NCI-H69 (cell line): Measurements from ENCODE around the gene OPRL1.

Experiments
- DNase-seq: peaks from one replicate; lab custom pipeline; 2025; lab: John Stamatoyannopoulos, UW

Gene OPRL1

GRCh38 chr20:64144144-64144912 is 64.4 kb downstream of the OPRL1 start:
- DNase-seq = no peak

DNA sequence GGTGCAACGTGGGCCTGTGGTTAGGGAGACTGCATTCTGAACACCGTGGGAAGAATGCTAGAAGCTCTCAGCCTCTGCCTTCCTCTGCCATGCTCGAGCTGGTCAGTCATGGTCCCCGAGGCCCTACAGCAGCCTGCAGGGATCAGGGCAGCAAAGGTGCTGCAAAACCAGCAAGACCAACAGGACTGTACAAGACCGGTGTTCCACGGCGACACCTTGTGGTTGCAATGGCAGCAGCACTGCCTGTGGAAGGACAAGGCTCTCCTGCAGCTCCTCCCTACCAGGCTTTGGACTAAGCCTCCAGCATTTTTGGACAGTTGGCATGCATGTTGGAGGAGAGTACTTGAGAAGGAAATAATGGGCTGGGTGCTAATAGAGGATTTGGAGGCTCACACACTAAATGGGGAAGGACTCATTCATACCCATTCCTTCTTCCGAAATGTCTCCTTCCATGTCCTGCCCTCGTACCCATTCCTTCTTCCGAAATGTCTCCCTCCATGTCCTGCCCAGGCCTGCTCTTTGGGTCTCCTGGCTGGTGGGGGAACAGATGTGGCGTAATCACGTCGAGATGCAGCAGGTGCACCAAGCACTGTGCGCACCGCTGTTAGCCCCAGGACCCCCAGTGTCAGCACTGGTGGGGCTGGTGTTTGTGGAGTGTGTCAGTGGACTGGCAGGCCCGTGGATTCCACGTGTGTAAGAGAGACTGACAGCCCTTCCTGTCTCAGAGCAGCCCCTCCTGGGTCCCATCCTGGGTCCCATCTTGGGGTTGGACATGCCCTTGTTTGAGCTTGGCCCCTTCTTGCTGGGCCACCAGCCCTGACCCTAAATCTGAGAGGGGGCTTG is 65.8 kb downstream of the OPRL1 start:
- DNase-seq = no peak

- DNase-seq = peak; percentile 13
These were observed 66.5 kb downstream of the OPRL1 start for GRCh38 chr20:64146301-64146935.

DNA sequence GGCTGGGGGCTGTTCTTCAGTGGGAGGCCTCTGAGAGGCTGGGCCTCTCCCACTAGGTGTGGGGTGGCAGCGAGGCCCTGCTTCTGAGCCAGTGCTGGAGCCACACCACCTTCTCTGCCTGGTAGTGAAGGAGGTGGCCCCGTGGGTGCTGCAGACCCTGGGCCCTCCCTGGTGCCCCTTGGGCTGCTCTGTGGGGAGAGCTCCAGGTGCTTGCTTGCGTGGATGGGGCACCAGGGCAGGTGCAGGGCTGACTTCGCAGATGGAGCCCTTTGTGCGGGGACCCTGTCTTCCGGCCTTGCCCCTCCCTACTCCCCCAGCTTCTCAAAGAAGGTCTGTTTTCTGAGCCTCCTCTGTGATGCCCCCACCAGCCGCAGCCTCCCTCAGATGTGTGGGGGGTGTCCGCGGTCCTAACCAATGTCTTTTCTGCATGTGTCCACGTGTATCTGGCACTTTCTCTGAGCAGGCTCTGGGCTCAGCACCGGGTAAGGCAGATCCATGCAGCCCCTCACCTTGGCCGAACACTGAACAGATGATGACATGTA is 67.1 kb downstream of the OPRL1 start:
- DNase-seq = no peak

DNA sequence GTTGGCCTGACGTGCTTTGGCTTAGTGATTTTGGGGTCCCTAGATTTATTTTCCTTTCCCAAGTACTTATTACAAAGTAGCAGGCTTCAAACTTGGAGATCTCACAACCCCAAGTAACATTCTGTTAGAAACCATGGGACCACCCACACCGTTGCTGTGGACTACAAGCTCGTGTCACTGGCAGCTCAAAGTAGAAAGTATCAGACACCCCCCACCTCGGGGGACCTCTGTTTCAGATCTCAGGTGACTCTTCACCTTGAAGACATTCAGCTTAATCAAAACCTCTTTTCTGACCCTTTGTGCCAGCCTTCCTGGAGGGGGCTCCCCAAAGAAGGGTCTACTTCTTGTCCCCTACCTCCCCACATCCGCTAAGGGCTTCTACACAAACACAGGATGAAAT is 68.7 kb downstream of the OPRL1 start:
- DNase-seq = no peak

GRCh38 chr20:64149141-64149540 is 69.3 kb downstream of the OPRL1 start:
- DNase-seq = no peak

DNA sequence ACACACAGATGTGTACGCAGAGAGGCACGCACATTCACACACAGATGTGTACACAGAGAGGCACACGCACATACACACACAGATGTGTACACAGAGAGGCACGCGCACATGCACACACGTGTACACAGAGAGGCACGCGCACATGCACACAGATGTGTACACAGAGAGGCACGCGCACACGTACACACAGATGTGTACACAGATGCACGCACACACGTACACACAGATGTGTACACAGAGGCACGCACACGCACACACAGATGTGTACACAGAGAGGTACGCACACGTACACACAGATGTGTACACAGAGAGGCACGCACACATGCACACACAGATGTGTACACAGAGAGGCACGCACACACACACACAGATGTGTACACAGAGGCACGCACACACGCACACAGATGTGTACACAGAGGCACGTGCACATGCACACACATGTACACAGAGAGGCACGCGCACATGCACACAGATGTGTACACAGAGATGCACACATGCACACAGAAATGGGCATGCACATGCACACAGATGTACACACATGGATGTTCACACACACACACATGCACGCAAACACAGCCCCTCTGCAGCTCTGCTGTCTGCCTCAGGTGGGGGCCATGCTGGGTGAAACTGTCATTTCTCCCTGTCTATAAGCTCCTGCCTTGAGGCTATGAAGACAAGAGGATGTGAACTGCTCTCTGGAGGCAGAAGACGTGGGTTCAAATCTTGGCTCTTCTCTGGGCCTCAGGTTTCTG is 70.1 kb downstream of the OPRL1 start:
- no peak for DNase-seq
